Nephron progenitor cell (in vitro differentiated cells): Measurements from ENCODE around the gene UTP11.

ENCODE experiments used
- DNase-seq: peaks from one replicate; pipeline ENCODE4 v3.0.0; 2021
- H3K27ac Mint-ChIP-seq: 2 replicates; pipeline ENCODE4 v1.8.0; 2021; ENCODE audit warnings: mild to moderate bottlenecking, moderate library complexity, mixed read lengths
- H3K27me3 Mint-ChIP-seq: 2 replicates; pipeline ENCODE4 v1.8.0; 2021; ENCODE audit warnings: mild to moderate bottlenecking, low read depth, mixed read lengths; ENCODE audit not compliant: poor library complexity
- H3K36me3 Mint-ChIP-seq: 2 replicates; pipeline ENCODE4 v1.8.0; 2021; ENCODE audit warnings: low read depth, mixed read lengths
- H3K4me1 Mint-ChIP-seq: 2 replicates; pipeline ENCODE4 v1.8.0; 2021; ENCODE audit warnings: mixed read lengths
- H3K4me3 Mint-ChIP-seq: 2 replicates; pipeline ENCODE4 v1.8.0; 2021; ENCODE audit warnings: mild to moderate bottlenecking, moderate library complexity, mixed read lengths
- H3K9me3 Mint-ChIP-seq: 2 replicates; pipeline ENCODE4 v1.8.0; 2021; ENCODE audit warnings: mild to moderate bottlenecking, moderate library complexity, mixed read lengths
- TF ChIP-seq, protein P1 (sequence below): fragments of 200-600 bp; sonication (generic); IDR thresholded peaks from 2 replicates; pipeline ENCODE4 v1.5.0; 2021; ENCODE audit warnings: antibody characterized with exemption

Gene UTP11

DNA sequence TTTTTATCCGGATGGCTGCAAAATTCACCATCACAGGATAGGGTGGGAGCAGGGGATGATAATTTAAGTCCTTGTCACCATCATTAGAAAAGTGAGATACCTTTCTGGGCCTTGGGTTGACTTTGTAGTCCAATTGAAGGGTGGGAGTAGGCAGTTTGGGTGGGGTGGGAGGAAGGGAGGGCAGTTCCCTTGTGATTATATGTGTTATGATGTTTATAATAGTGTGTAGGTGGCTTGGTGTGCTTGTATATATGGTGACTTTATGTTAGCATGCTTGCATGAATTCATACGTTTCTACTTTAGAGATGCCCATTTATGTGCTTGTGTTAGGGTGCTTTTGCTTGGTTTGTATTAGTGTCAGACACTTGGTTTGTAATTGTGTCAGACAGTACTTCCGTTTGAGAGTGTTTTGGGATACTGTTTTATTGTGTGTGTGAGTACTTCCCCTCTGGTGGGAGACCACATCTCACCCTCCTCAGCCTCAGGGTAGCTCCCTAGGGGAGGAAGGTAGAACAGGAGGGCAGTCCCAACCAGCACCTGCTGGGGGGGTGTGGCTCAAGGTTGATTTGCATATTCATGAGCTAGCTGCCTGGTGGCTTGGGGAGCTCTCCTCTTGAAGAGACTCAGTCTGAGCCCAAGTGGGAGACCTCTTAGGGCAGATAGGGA lies 40.3 kb downstream of the UTP11 start:
- Mint-ChIP-seq H3K36me3 (no peaks in the 10 kb centered on the region), H3K4me3 (no peak overlapping the region), H3K27ac (no peak overlapping the region), H3K9me3 (no peaks in the 10 kb centered on the region), H3K27me3 (peaks cover 93% of the 10 kb centered on the region), H3K4me1 (peaks cover 23% of the 10 kb centered on the region)
- TF ChIP-seq, protein P1, sequence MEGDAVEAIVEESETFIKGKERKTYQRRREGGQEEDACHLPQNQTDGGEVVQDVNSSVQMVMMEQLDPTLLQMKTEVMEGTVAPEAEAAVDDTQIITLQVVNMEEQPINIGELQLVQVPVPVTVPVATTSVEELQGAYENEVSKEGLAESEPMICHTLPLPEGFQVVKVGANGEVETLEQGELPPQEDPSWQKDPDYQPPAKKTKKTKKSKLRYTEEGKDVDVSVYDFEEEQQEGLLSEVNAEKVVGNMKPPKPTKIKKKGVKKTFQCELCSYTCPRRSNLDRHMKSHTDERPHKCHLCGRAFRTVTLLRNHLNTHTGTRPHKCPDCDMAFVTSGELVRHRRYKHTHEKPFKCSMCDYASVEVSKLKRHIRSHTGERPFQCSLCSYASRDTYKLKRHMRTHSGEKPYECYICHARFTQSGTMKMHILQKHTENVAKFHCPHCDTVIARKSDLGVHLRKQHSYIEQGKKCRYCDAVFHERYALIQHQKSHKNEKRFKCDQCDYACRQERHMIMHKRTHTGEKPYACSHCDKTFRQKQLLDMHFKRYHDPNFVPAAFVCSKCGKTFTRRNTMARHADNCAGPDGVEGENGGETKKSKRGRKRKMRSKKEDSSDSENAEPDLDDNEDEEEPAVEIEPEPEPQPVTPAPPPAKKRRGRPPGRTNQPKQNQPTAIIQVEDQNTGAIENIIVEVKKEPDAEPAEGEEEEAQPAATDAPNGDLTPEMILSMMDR, result no peak
- no peak for DNase-seq

DNA sequence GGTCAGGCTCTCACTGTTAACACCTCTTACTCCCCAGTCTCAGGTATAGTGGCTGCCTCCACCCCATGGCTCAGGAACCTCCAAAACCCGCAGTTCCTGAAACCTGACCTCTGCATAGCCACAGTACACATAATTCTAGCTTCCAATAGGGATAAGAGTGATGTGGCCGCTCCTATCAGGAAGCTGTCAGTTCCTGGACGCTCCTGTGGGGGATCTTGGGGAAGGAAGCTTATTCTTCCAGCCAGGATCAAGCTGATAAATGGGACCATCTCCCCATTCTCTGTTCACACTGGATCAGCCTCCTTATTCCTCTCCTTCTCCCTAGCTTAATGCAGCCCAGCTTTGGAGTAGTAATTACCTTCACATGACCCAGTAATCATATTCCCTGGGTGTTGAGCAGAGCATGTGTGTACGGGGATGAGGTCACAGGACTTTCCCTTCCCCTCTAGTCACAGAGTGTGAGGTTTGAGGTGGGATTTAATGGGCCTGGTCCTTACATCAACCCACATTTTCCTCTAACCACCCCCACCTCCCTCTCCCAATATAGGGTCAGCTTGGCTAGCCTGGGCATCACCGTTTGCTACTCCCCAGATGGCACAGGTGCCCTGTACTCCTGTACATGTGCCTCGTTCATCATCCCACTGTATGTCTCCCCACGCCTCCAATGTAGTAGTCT lies 41.0 kb downstream of the UTP11 start:
- Mint-ChIP-seq H3K4me3 (no peak overlapping the region), H3K27me3 (peaks cover 93% of the 10 kb centered on the region), H3K4me1 (peaks cover 23% of the 10 kb centered on the region), H3K9me3 (no peaks in the 10 kb centered on the region), H3K36me3 (no peaks in the 10 kb centered on the region), H3K27ac (no peak overlapping the region)
- no peak for DNase-seq
- TF ChIP-seq, protein P1, result no peak

DNA sequence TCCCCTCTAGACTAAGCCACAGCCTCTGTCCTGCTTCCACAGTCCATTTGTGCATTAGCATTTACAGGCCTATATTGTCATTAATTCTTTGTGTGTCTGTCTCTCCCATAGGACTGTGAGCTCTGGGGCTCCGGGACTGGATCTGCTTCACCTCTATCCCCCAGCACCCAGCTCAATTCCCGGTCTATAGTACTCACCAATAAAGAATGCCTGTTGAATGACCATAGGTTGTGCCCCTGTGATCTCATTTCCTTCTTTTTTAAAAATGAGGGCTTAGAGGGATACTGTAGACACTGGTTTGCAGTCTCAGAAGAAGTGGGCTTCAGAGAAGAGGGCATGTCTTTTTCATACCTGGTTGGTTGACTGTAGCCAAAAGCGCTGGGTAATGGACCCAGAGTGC lies 42.9 kb downstream of the UTP11 start:
- DNase-seq, result no peak
- Mint-ChIP-seq H3K4me3 (no peak overlapping the region), H3K27me3 (peaks cover 86% of the 10 kb centered on the region), H3K36me3 (no peaks in the 10 kb centered on the region), H3K27ac (no peak overlapping the region), H3K9me3 (no peaks in the 10 kb centered on the region), H3K4me1 (peaks cover 16% of the 10 kb centered on the region)
- TF ChIP-seq, protein P1, result no peak

DNA sequence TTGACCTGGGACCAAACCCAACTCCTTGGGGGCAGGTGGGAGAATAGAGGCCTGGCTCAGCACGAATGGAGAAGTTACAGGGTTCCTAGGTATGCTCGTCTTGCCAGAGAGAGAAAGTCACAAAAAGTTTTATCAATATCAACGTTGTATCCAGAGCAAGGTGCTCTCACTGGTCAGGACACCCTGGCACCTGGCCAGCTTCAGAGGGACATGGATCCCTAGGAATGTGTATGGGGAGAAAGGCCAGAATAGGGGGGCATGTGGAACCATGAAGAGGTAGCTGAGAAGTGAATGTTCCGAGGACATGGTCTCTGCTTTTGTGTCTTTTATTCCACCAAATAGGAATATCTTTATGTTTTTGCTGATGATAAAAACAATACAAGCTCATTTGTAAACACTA lies 43.4 kb downstream of the UTP11 start:
- Mint-ChIP-seq H3K27ac (no peak overlapping the region), H3K27me3 (peaks cover 82% of the 10 kb centered on the region), H3K4me1 (peaks cover 11% of the 10 kb centered on the region), H3K36me3 (no peaks in the 10 kb centered on the region), H3K9me3 (no peaks in the 10 kb centered on the region), H3K4me3 (no peak overlapping the region)
- TF ChIP-seq, protein P1, result no peak
- no peak for DNase-seq

DNA sequence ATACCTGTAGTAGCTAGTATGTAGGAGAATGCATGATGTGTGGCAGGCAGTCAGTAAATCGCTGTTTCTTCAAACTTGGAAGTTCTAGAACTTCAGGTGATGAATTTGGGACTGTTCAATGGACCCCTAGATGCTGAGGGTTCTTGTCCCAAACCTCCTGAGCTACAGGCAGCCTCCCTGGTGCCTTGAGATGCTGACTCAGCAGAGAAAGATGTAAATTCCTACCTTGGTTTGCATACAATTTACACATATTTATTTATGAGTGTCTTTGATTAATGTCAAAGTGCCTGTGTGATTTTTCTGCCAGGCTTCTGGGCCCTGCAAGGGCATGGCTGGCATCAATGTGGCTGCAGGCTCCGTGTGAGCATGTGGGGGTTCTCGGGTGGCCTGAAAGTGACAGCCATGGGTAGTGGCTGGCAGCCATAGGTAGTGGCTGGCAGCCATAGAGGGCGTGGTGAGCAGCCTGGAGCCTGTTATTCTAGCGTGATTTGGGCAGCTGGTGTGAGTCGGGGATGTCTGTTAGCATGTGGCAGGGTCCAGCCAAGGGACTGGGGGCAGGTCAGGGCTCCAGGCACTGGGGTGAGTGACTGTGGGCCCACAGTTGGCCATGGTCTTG lies 47.2 kb downstream of the UTP11 start:
- peaks cover 68% of the 10 kb centered on the region for H3K27me3 Mint-ChIP-seq
- DNase-seq, result no peak

More for the DNA sequence above, 47.2 kb downstream of the UTP11 start:
- Mint-ChIP-seq H3K27ac (no peak overlapping the region), H3K4me1 (peaks cover 6% of the 10 kb centered on the region), H3K4me3 (no peak overlapping the region), H3K9me3 (no peaks in the 10 kb centered on the region), H3K36me3 (no peaks in the 10 kb centered on the region)
- TF ChIP-seq, protein P1, result no peak
